BLaER1 treated with 17β-estradiol and CSF1 and Interleukin-3, amounts not matched to agents 10 nM and 100 nM (cell line): ENCODE data around the gene BEND5.

ENCODE experiments used
- H3K27ac ChIP-seq, 11 experiments: shearing (Covaris generic); formaldehyde crosslinking; 2 replicates each; pipeline ENCODE4 v1.8.1; 2022
- H3K27me3 ChIP-seq, 11 experiments: shearing (Covaris generic); formaldehyde crosslinking; 2 replicates each; pipeline ENCODE4 v1.8.1; 2022
- H3K36me3 ChIP-seq, 11 experiments: shearing (Covaris generic); formaldehyde crosslinking; 2 replicates each; pipeline ENCODE4 v1.8.1; 2022
- H3K4me1 ChIP-seq, 10 experiments: shearing (Covaris generic); formaldehyde crosslinking; 2 replicates each; pipeline ENCODE4 v1.8.1; 2022
- H3K4me2 ChIP-seq, 11 experiments: shearing (Covaris generic); formaldehyde crosslinking; 2 replicates each; pipeline ENCODE4 v1.8.1; 2022
- H3K4me3 ChIP-seq, 10 experiments: shearing (Covaris generic); formaldehyde crosslinking; 2 replicates each; pipeline ENCODE4 v1.8.1; 2022
- H3K9ac ChIP-seq, 11 experiments: shearing (Covaris generic); formaldehyde crosslinking; 2 replicates each; pipeline ENCODE4 v1.8.1; 2022
- H3K9me3 ChIP-seq, 11 experiments: shearing (Covaris generic); formaldehyde crosslinking; replicated peaks in 1 of 11; 2 replicates each; pipeline ENCODE4 v1.8.1; 2022
- H4K20me1 ChIP-seq, 11 experiments: shearing (Covaris generic); formaldehyde crosslinking; 2 replicates each; pipeline ENCODE4 v1.8.1; 2022
- Cebpa-rat ChIP-seq, 11 experiments: shearing (Covaris generic); IDR thresholded peaks; 2 replicates each; pipeline ENCODE4 v1.8.1; 2022

Gene BEND5

GRCh38 chr1:48760857-48761256, 15.8 kb downstream of the BEND5 start:
- H3K36me3 ChIP-seq: peaks cover 13 to 100% (median 97%) of the 10 kb centered on the region in 11 experiments; a peak in 21 of 22 replicates
- peak overlapping the region in 1 of 11 experiments; percentile 13; a peak in 1 of 22 replicates for H3K27ac ChIP-seq
- no peaks in the 10 kb centered on the region for H3K27me3 ChIP-seq
- peaks cover 0 to 9% (median 6%) of the 10 kb centered on the region in 11 experiments; a peak in 9 of 22 replicates for H3K9me3 ChIP-seq
- peaks cover 0 to 20% (median 8%) of the 10 kb centered on the region in 11 experiments; a peak in 7 of 22 replicates for H4K20me1 ChIP-seq
- no peak overlapping the region for H3K4me3 ChIP-seq
- peaks cover 0 to 7% (median 0%) of the 10 kb centered on the region in 10 experiments; a peak in 3 of 20 replicates for H3K4me1 ChIP-seq
- H3K9ac ChIP-seq: no peak overlapping the region
- no peak for TF ChIP-seq Cebpa-rat (IDR thresholded peaks at IDR 0.05)
- H3K4me2 ChIP-seq: no peak overlapping the region

- Histone ChIP-seq H3K27me3 (no peaks in the 10 kb centered on the region), H3K9ac (no peak overlapping the region), H3K4me1 (peaks cover 0 to 7% (median 0%) of the 10 kb centered on the region in 10 experiments; a peak in 3 of 20 replicates), H3K9me3 (no peaks in the 10 kb centered on the region), H3K27ac (no peak overlapping the region), H3K36me3 (peaks cover 13 to 100% (median 98%) of the 10 kb centered on the region in 11 experiments; a peak in 21 of 22 replicates), H3K4me2 (no peak overlapping the region), H3K4me3 (no peak overlapping the region), H4K20me1 (peaks cover 0 to 22% (median 10%) of the 10 kb centered on the region in 11 experiments; a peak in 7 of 22 replicates)
- no peak for TF ChIP-seq Cebpa-rat (IDR thresholded peaks at IDR 0.05)
Measured at GRCh38 chr1:48758976-48759375, 17.7 kb downstream of the BEND5 start.

- H3K9me3 ChIP-seq: no peaks in the 10 kb centered on the region
- no peaks in the 10 kb centered on the region for H3K27me3 ChIP-seq
- H3K27ac ChIP-seq: no peak overlapping the region
- H3K4me3 ChIP-seq: no peak overlapping the region
- no peak for TF ChIP-seq Cebpa-rat (IDR thresholded peaks at IDR 0.05)
- H3K9ac ChIP-seq: no peak overlapping the region
- H3K36me3 ChIP-seq: peaks cover 13 to 100% (median 97%) of the 10 kb centered on the region in 11 experiments; a peak in 21 of 22 replicates
- peaks cover 0 to 15% (median 4%) of the 10 kb centered on the region in 11 experiments; a peak in 6 of 22 replicates for H4K20me1 ChIP-seq
- H3K4me2 ChIP-seq: no peak overlapping the region
- peaks cover 0 to 17% (median 3%) of the 10 kb centered on the region in 10 experiments; a peak in 8 of 20 replicates for H3K4me1 ChIP-seq
Measured at GRCh38 chr1:48757363-48757762, 19.3 kb downstream of the BEND5 start.

- no peak overlapping the region for H3K27ac ChIP-seq
- TF ChIP-seq Cebpa-rat (IDR thresholded peaks at IDR 0.05): no peak
- peaks cover 0 to 21% (median 7%) of the 10 kb centered on the region in 10 experiments; a peak in 11 of 20 replicates for H3K4me1 ChIP-seq
Measured at GRCh38 chr1:48756683-48757316, 19.9 kb downstream of the BEND5 start.

GRCh38 chr1:48753293-48753692, 23.4 kb downstream of the BEND5 start:
- TF ChIP-seq Cebpa-rat (IDR thresholded peaks at IDR 0.05): no peak
- no peaks in the 10 kb centered on the region for H3K9me3 ChIP-seq
- no peak overlapping the region for H3K9ac ChIP-seq
- H3K27ac ChIP-seq: no peak overlapping the region
- no peaks in the 10 kb centered on the region for H3K27me3 ChIP-seq
- H3K4me2 ChIP-seq: no peak overlapping the region
- H3K4me1 ChIP-seq: peaks cover 18 to 42% (median 28%) of the 10 kb centered on the region in 10 experiments
- H3K36me3 ChIP-seq: peaks cover 0 to 100% (median 91%) of the 10 kb centered on the region in 11 experiments; a peak in 21 of 22 replicates
- no peak overlapping the region for H3K4me3 ChIP-seq
- peaks cover 0 to 21% (median 0%) of the 10 kb centered on the region in 11 experiments; a peak in 4 of 22 replicates for H4K20me1 ChIP-seq

More at GRCh38 chr1:48756683-48757316, 19.9 kb downstream of the BEND5 start:
- Histone ChIP-seq H3K27me3 (no peaks in the 10 kb centered on the region), H3K4me3 (no peak overlapping the region), H3K4me2 (no peak overlapping the region), H4K20me1 (peaks cover 0 to 13% (median 1%) of the 10 kb centered on the region in 11 experiments; a peak in 6 of 22 replicates), H3K9me3 (no peaks in the 10 kb centered on the region), H3K36me3 (peaks cover 13 to 100% (median 99%) of the 10 kb centered on the region in 11 experiments; a peak in 21 of 22 replicates), H3K9ac (no peak overlapping the region)

GRCh38 chr1:48750109-48750508, 26.6 kb downstream of the BEND5 start:
- H3K27ac ChIP-seq: peak overlapping the region in 8 of 11 experiments; percentile 16 to 68 (median 60); a peak in 16 of 22 replicates
- H3K4me2 ChIP-seq: peak overlapping the region; percentile 37 to 80 (median 66)
- H3K4me1 ChIP-seq: peaks cover 18 to 42% (median 28%) of the 10 kb centered on the region in 10 experiments
- H3K9me3 ChIP-seq: no peaks in the 10 kb centered on the region
- peaks cover 0 to 12% (median 0%) of the 10 kb centered on the region in 11 experiments; a peak in 4 of 22 replicates for H4K20me1 ChIP-seq
- no peak overlapping the region for H3K4me3 ChIP-seq
- no peaks in the 10 kb centered on the region for H3K27me3 ChIP-seq
- TF ChIP-seq Cebpa-rat (IDR thresholded peaks at IDR 0.05): no peak
- H3K9ac ChIP-seq: peak overlapping the region in 5 of 11 experiments; percentile 18 to 37 (median 21); a peak in 4 of 22 replicates
- H3K36me3 ChIP-seq: peaks cover 0 to 100% (median 88%) of the 10 kb centered on the region in 11 experiments; a peak in 19 of 22 replicates

GRCh38 chr1:48749068-48749467, 27.6 kb downstream of the BEND5 start:
- H3K9me3 ChIP-seq: no peaks in the 10 kb centered on the region
- no peak overlapping the region for H3K4me2 ChIP-seq
- TF ChIP-seq Cebpa-rat (IDR thresholded peaks at IDR 0.05): no peak
- no peak overlapping the region for H3K9ac ChIP-seq
- peaks cover 0 to 100% (median 88%) of the 10 kb centered on the region in 11 experiments; a peak in 19 of 22 replicates for H3K36me3 ChIP-seq
- H3K27ac ChIP-seq: peak overlapping the region in 2 of 11 experiments; percentile 17 to 60; a peak in 2 of 22 replicates
- H3K27me3 ChIP-seq: no peaks in the 10 kb centered on the region
- peaks cover 0 to 7% (median 0%) of the 10 kb centered on the region in 11 experiments; a peak in 2 of 22 replicates for H4K20me1 ChIP-seq
- H3K4me3 ChIP-seq: no peak overlapping the region
- H3K4me1 ChIP-seq: peaks cover 18 to 42% (median 28%) of the 10 kb centered on the region in 10 experiments

- no peaks in the 10 kb centered on the region for H3K27me3 ChIP-seq
- H3K9me3 ChIP-seq: no peaks in the 10 kb centered on the region
- TF ChIP-seq Cebpa-rat (IDR thresholded peaks at IDR 0.05): no peak
- H3K27ac ChIP-seq: no peak overlapping the region
- H4K20me1 ChIP-seq: peaks cover 0 to 7% (median 0%) of the 10 kb centered on the region in 11 experiments; a peak in 3 of 22 replicates
- peaks cover 0 to 100% (median 90%) of the 10 kb centered on the region in 11 experiments; a peak in 19 of 22 replicates for H3K36me3 ChIP-seq
- H3K9ac ChIP-seq: no peak overlapping the region
- no peak overlapping the region for H3K4me3 ChIP-seq
- no peak overlapping the region for H3K4me2 ChIP-seq
- peaks cover 18 to 27% (median 23%) of the 10 kb centered on the region in 10 experiments for H3K4me1 ChIP-seq
Measured at GRCh38 chr1:48746906-48747305, 29.8 kb downstream of the BEND5 start.

- Histone ChIP-seq H3K4me1 (peaks cover 0 to 5% (median under 1%) of the 10 kb centered on the region in 10 experiments; a peak in 9 of 20 replicates), H3K9me3 (no peaks in the 10 kb centered on the region), H3K4me3 (no peak overlapping the region), H3K9ac (no peak overlapping the region), H3K36me3 (peaks cover 3 to 100% (median 98%) of the 10 kb centered on the region in 11 experiments; a peak in 19 of 22 replicates), H3K27me3 (no peaks in the 10 kb centered on the region), H3K4me2 (no peak overlapping the region), H3K27ac (no peak overlapping the region), H4K20me1 (peaks cover 0 to 15% (median 0%) of the 10 kb centered on the region in 11 experiments; a peak in 6 of 22 replicates)
- TF ChIP-seq Cebpa-rat (IDR thresholded peaks at IDR 0.05): no peak
Measured at GRCh38 chr1:48744032-48744431, 32.7 kb downstream of the BEND5 start.
